ENCODE measurements around the gene PPP1R10.

Gene PPP1R10

GRCh38 chr6:30571762-30572082, 45.3 kb downstream of the PPP1R10 start:
- TF ChIP-seq ZFX (IDR thresholded peaks at IDR 0.05; ENCODE audit: borderline replicate concordance) (no peak), CTCF (IDR thresholded peaks at IDR 0.05) (no peak)
- H3K27ac ChIP-seq: peak overlapping the region; percentile 73

DNA sequence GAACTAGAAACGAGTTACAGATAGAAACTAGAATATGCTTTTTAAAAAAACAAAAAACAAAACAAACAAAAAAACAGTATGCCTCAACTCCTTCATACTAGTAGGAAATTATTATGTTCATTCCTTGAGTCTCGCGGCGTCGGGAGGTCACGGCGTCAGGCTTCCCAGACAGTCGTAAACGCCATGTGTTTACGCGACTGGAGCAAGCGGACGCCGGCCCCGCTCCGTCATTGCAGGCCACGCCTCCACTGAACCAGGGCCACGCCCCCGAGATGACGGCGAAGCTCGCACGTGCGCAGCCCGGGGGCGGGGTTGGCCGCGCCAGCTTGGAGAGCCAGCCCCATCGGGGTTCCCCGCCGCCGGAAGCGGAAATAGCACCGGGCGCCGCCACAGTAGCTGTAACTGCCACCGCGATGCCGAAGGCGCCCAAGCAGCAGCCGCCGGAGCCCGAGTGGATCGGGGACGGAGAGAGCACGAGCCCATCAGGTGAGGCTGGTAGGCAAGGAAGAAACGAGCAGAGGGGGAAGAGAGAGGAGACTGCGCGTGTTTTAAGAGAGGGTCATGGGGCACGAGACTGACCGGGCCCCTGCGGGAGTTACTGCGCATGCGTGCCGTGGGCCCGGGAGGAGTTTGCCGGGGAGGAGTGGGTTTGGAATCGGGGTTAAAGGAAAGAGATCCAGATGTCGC, 45.8 kb downstream of the PPP1R10 start, which contains the start of gene ABCF1:
Gene ABCF1, plus strand, starts transcription at position 368 of the 687 bp plus-strand sequence. Its CDS starts 46 bp downstream, at position 414.
- TF ChIP-seq ZFX (IDR thresholded peaks at IDR 0.05; ENCODE audit: borderline replicate concordance) (no peak), CTCF (IDR thresholded peaks at IDR 0.05) (no peak)
- H3K27ac ChIP-seq: peak within 1 kb of the TSS; percentile 73

GRCh38 chr6:30570740-30571074, 46.3 kb downstream of the PPP1R10 start:
- H3K27ac ChIP-seq: peak overlapping the region; percentile 73

GRCh38 chr6:30570263-30570662, 46.8 kb downstream of the PPP1R10 start:
- H3K27ac ChIP-seq: peak overlapping the region; percentile 73
- no peak for TF ChIP-seq ZFX (IDR thresholded peaks at IDR 0.05; ENCODE audit: borderline replicate concordance)
- TF ChIP-seq CTCF (IDR thresholded peaks at IDR 0.05): no peak

More at GRCh38 chr6:30570740-30571074, 46.3 kb downstream of the PPP1R10 start:
- TF ChIP-seq ZFX (IDR thresholded peaks at IDR 0.05; ENCODE audit: borderline replicate concordance): no peak

GRCh38 chr6:30568245-30568644, 48.8 kb downstream of the PPP1R10 start:
- no peak overlapping the region for H3K27ac ChIP-seq

DNA sequence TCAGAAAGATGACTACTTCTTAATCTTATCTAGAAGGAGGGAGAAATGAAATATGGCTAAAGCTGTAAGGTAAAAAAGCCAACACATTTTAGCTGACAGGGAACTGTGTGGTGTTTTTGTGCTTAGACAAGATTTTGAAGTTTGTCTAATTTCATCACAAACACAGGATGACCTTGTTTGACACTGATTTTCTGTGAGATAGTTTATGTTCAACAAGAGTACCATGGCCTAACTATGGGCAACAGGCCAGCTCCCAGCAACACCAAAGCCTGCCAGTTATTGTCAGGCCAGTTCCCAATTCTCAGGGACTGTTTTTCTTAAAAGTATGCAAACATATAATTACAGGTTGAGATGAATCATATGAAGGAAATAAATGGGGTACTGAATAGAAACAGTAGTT, 51.3 kb downstream of the PPP1R10 start:
- no peak for TF ChIP-seq CTCF (IDR thresholded peaks at IDR 0.05)
- TF ChIP-seq ZFX (IDR thresholded peaks at IDR 0.05; ENCODE audit: borderline replicate concordance): no peak

More at GRCh38 chr6:30568245-30568644, 48.8 kb downstream of the PPP1R10 start:
- TF ChIP-seq CTCF (IDR thresholded peaks at IDR 0.05) (no peak), ZFX (IDR thresholded peaks at IDR 0.05; ENCODE audit: borderline replicate concordance) (no peak)

GRCh38 chr6:30564114-30564513, 52.9 kb downstream of the PPP1R10 start:
- no peak overlapping the region for H3K27ac ChIP-seq
- no peak for TF ChIP-seq CTCF (IDR thresholded peaks at IDR 0.05)
- TF ChIP-seq ZFX (IDR thresholded peaks at IDR 0.05; ENCODE audit: borderline replicate concordance): no peak

More for the DNA sequence above, 51.3 kb downstream of the PPP1R10 start:
- no peak overlapping the region for H3K27ac ChIP-seq

All from 22Rv1 (cell line).